ENCODE measurements around the gene ADCY3.

DNA sequence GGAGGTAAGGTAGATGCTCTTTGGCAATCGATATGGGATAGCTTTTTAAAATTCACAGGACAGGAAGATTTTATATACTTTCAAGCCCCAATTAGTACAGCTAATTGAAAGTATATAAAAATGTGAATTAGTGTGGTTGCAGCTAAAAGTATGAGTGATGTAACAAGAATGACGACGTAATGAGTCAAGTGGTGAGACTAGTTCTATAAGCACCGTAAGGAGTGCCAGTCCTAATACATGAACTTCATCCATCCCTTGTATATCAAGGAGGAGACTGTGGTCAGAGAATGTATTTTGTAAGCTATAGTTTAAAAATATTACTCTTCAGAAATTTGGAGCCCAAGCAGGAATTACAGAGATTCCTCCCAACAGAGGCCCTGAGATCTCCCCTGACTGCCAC is 25.9 kb upstream of the ADCY3 start:
- TF ChIP-seq EGR1 (IDR thresholded peaks at IDR 0.05): no peak
- TF ChIP-seq EP300 (IDR thresholded peaks at IDR 0.05; ENCODE audit: borderline replicate concordance): no peak
- TF ChIP-seq TAF1 (IDR thresholded peaks at IDR 0.05; ENCODE audit: low read depth): no peak
- no peak for TF ChIP-seq RAD21 (IDR thresholded peaks at IDR 0.05; ENCODE audit: low read depth)
- TF ChIP-seq, protein P1, sequence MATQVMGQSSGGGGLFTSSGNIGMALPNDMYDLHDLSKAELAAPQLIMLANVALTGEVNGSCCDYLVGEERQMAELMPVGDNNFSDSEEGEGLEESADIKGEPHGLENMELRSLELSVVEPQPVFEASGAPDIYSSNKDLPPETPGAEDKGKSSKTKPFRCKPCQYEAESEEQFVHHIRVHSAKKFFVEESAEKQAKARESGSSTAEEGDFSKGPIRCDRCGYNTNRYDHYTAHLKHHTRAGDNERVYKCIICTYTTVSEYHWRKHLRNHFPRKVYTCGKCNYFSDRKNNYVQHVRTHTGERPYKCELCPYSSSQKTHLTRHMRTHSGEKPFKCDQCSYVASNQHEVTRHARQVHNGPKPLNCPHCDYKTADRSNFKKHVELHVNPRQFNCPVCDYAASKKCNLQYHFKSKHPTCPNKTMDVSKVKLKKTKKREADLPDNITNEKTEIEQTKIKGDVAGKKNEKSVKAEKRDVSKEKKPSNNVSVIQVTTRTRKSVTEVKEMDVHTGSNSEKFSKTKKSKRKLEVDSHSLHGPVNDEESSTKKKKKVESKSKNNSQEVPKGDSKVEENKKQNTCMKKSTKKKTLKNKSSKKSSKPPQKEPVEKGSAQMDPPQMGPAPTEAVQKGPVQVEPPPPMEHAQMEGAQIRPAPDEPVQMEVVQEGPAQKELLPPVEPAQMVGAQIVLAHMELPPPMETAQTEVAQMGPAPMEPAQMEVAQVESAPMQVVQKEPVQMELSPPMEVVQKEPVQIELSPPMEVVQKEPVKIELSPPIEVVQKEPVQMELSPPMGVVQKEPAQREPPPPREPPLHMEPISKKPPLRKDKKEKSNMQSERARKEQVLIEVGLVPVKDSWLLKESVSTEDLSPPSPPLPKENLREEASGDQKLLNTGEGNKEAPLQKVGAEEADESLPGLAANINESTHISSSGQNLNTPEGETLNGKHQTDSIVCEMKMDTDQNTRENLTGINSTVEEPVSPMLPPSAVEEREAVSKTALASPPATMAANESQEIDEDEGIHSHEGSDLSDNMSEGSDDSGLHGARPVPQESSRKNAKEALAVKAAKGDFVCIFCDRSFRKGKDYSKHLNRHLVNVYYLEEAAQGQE (IDR thresholded peaks at IDR 0.05; ENCODE audit: low read depth): no peak
- TF ChIP-seq, protein P2, sequence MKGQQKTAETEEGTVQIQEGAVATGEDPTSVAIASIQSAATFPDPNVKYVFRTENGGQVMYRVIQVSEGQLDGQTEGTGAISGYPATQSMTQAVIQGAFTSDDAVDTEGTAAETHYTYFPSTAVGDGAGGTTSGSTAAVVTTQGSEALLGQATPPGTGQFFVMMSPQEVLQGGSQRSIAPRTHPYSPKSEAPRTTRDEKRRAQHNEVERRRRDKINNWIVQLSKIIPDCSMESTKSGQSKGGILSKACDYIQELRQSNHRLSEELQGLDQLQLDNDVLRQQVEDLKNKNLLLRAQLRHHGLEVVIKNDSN (IDR thresholded peaks at IDR 0.05): no peak
- no peak for TF ChIP-seq FOXM1 (IDR thresholded peaks at IDR 0.05; ENCODE audit: borderline replicate concordance, low read depth)
- TF ChIP-seq YY1 (IDR thresholded peaks at IDR 0.05; ENCODE audit: low read depth): no peak
- TF ChIP-seq, protein P3, sequence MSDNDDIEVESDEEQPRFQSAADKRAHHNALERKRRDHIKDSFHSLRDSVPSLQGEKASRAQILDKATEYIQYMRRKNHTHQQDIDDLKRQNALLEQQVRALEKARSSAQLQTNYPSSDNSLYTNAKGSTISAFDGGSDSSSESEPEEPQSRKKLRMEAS (IDR thresholded peaks at IDR 0.05): no peak
- TF ChIP-seq NFIC (IDR thresholded peaks at IDR 0.05): no peak
- TF ChIP-seq CEBPB (IDR thresholded peaks at IDR 0.05): no peak
